GM19438 (cell line): ENCODE measurements around the gene SEC22B.
"Not testable (repeated sequence)": the region's sequence is repeated elsewhere in the genome, so short reads cannot be mapped to it uniquely, and the experiment has no call there.

ENCODE experiments used
- ATAC-seq: cut with Tn5 transposase; IDR thresholded peaks from one replicate; pipeline ENCODE4 v1.9.1; 2021; ENCODE audit warnings: low read depth; ENCODE audit not compliant: unreplicated experiment

The SEC22B gene

DNA sequence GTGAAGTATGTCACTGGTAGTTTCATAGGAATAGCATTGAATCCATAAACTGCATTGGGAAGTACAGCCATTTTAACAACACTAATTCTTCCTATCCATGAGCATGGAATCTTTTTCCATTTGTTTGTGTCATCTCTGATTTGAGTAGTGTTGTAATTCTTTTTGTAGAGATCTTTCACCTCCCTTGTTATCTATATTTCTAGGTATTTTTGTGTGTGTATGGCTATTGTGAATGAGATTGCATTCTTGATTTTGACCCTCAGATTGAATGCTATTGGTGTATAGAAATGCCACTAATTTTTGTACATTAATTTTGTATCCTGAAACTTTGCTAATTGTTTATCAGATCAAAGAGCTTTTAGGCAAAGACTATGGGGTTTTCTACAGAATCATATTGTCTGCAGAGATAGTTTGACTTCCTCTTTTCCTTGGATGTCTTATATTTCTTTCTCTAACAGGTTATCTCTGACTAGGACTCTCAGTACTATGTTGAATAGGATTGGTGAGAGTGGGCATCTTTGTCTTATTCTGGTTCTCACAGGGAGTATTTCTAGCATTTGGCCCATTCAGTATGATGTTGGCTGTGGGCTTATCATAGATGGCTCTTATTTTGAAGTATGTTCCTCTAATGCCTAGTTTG, 26.8 kb downstream of the SEC22B start:
- not testable (repeated sequence) for ATAC-seq

DNA sequence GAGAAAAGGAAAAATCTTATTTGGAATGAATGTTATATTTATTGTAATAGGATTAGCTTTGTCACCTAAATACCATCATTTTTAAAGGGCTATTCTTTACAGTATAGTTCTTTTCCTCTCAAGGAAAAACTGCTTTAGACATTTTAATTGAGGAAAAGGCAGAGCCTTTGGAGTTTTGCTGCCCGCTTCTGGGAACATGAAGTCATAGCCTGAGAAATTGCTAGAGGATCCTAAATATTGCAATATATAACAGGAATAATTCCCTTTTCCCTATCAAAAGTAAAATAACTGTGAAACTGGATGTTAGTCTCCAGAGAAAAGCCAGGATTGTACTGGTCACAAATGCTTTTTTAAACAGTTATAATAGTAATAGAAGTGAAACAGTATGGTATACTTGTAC, 30.5 kb downstream of the SEC22B start:
- not testable (repeated sequence) for ATAC-seq

- ATAC-seq, result not testable (repeated sequence)
These were observed 31.7 kb downstream of the SEC22B start for GRCh38 chr1:120144626-120145025.

- not testable (repeated sequence) for ATAC-seq
These were observed 32.2 kb downstream of the SEC22B start for GRCh38 chr1:120144169-120144568.

- not testable (repeated sequence) for ATAC-seq
These were observed 33.0 kb downstream of the SEC22B start for GRCh38 chr1:120143334-120143733.

GRCh38 chr1:120142512-120143263, 33.6 kb downstream of the SEC22B start:
- ATAC-seq, result peak; percentile 99

DNA sequence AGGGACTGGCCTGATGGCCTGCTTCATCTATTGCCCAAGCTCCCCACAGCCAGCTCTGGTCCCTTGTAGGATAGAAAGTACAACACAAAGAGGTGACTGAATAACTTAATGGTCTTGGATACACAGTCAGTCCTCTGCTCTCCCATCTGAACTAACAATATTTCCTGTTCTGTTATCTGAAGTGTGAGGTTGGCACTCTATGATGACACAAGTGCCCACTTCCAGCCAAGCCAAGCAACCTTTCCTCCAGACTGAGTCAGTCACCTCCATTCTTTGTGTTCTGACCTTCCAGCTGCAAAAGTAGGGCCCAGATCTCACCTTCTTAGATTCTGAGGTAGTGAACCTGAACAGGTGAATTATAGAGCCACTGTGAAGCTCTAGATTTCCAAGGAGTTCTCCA, 34.5 kb downstream of the SEC22B start:
- ATAC-seq, result not testable (repeated sequence)

GRCh38 chr1:120140656-120141265, 35.6 kb downstream of the SEC22B start:
- ATAC-seq, result not testable (repeated sequence)

- ATAC-seq, result not testable (repeated sequence)
These were observed 40.2 kb downstream of the SEC22B start for GRCh38 chr1:120136086-120136485.

GRCh38 chr1:120133928-120134325, 42.4 kb downstream of the SEC22B start:
- ATAC-seq, result not testable (repeated sequence)

GRCh38 chr1:120133228-120133927, 42.9 kb downstream of the SEC22B start:
- ATAC-seq, result no peak

DNA sequence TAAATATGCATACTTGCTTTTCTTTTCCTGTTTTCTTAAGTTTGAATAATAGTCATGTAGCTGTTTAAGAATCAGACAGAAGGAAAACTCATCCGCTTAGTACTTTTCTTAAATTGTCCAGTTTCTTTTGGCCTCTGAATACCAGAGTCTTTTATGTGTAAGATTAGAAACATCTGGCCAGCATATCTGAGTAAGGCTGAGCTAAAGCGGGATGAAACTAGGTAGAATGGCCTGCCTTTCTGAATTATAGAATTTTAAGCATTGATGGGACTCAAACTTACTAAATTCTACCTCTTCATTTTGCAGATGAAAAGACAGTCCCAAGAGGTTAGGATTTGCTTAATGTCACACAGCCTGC, 43.9 kb downstream of the SEC22B start:
- ATAC-seq, result not testable (repeated sequence)

- ATAC-seq, result peak; percentile 68
These were observed 44.5 kb downstream of the SEC22B start for GRCh38 chr1:120131611-120132405.

DNA sequence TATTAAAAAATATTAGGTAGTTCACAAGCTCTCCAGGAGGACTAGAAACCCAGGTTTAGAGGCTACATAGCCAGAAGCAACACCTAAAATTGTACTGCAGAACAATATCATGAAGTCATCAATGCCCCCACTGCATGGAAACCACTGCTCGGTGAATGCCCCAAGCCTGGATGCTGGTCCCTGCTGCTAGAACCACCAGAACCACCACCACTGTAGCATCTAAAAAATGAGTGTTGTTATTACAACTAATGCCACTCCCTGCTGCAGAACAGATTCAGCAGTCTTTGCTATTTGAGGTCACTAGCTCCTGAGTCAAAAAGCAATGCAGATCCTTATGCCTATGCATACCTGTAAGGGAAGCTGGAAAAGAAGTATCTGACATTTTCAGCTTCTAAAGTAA, 48.4 kb downstream of the SEC22B start:
- ATAC-seq, result not testable (repeated sequence)

GRCh38 chr1:120126216-120126615, 50.1 kb downstream of the SEC22B start:
- ATAC-seq, result not testable (repeated sequence)

GRCh38 chr1:120124628-120125027, 51.7 kb downstream of the SEC22B start:
- not testable (repeated sequence) for ATAC-seq

DNA sequence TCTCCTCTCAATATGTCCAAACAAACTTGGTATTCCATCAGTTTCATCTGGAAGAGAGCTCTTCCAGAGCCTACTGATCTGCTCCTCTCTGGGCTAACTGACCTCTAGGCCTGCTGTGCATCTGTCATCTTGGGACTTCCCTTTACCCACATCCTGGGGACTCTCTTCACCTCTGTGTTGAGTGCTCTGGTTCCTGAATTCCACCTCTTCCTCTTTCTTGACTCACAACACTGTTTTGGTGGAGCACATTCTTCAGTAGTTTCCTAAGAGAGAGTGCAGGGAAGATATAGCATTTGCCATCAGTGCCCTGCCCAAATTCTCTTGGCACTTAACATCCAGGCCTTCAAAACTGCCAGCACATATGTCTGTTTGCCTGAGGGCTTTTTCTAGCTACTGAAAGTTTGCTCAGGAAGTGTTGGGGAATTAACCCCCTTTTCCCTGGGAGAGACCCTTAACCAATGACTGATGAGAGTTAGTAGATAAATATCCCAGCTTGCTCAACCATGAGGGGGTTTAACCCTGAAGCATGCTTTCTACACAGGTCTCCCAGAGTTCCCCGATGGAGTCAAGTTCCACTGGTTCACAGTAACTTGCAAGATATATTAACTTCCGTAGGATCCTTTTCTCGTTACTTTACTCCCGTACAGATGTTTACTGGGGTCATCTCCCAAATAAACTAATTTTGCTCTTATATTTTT, 52.4 kb downstream of the SEC22B start:
- ATAC-seq, result not testable (repeated sequence)

DNA sequence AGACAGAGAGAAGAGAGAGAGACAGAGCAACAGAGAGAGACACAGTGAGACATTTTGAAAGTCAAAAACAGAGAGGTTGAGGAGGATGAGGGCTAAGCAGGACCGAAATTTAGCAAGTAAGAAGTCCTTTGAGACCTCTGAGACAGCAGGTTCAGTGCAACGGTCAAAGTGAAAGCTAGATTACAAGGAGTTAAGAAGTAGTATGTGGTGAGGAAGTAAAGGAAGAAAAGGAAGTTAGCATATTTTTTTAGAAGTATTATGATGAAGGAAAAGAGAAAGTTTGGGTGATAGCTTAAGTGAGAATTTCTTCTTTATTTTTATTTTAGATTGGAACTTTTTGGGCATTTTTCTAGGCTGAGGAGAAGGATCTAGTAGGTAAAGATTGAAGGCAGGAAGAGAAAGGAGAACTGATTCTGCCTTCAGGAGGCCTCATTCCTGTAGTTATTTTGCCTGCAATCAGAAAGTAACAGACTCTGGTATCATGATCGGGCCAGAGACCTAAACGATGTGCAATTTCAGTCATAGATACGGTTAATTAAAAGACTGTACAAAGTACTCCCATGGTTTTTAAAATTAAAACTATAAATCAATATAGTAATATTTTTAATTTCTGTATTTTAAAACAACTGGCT, 53.9 kb downstream of the SEC22B start:
- ATAC-seq, result peak; percentile 82

DNA sequence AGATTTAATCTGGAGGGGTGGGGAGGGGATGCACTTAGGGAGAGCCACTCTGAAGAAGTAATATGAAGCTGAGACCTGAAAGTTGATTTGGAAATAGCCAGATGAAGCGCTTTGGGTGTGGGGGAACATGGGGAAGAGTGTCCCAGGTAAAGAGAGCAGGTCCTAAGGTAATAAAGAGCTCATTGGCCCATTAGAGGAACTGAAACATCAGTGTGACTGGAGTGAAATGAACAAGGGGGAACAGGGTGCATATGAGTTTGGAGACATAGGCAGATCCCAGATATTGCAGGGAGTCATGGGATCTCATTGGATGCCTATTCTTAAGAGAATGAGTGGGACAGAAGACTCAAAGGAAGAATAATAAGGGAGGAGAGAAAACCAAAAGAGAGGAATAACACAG, 54.5 kb downstream of the SEC22B start:
- not testable (repeated sequence) for ATAC-seq
